Fibroblast of the aortic adventitia (primary cell): Measurements from ENCODE around the gene FAM199X. TPM values are rescaled to one million over a fixed set of nuclear protein-coding genes. Genes with fewer than 3 reads are reported as not detected.

Experiments used
- DNase-seq: peaks from one replicate; pipeline ENCODE4 v3.0.0-alpha.2; 2010; ENCODE audit warnings: low read depth
- H3K4me3 ChIP-seq: 2 replicates; pipeline ENCODE4 v1.5.1; 2011; ENCODE audit warnings: low read depth, mild to moderate bottlenecking, control low read depth, low read length, moderate library complexity
- CTCF ChIP-seq: IDR thresholded peaks from 2 replicates; pipeline ENCODE4 v1.5.1; 2011; ENCODE audit warnings: mild to moderate bottlenecking, low read length, control low read depth, inconsistent platforms; ENCODE audit not compliant: insufficient read depth
- total RNA-seq: library from RNA; depleted of rRNA; stranded (reverse); fragments of >200 nt; gene quantifications from 2 replicates; pipeline ENCODE4 v1.2.3, GENCODE V29; 2012; ENCODE audit warnings: low replicate concordance

Gene FAM199X
- total RNA-seq, 1 donor = 16.7 TPM

DNA sequence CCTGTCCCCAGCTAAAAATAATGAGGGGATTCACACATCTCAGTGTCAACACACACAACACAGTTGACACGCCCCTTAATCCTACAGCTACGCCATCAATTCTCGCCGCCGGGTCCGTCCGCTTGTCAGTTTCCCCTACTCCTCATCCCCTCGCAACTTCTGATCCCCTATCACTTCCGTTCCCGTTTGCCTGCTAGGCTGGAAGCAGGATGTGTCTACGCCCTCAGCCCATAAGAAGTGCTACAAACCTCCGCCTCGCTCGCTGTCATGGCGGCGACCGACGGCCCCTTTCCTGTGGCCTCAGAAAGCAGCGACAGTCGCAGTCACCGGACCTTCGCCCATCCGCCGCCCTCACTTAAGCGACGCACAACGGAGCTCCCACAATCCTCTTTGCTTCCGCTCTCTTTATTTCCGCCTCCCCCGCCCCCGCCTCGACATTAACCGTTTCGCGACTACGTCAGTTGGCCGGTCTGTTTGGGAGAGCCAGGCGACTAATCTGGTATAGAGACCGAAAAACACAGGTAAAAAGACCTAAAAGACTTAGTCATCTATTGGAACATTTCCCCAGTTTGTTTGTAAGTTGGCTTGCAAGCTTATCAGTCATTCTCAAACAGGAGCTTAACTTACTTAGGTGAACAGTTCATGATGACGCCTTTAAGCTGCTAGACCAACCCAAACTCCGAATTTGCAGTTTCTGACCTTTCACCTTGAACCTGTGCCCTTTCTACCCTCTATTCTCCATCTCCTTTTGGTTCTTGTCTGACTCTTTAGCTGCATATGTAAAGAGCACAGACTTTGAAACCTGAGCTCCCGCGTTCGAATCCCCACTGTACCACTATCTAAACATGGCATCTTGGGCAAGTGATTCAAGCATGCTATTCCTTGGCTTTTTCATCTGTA, 9.4 kb upstream of the FAM199X start, which contains the start of gene SLC25A53:
Gene SLC25A53, minus strand, starts transcription at position 380 of the 900 bp plus-strand sequence. CDS start 51,752 bp downstream, outside the sequence.
- H3K4me3 ChIP-seq = peak within 1 kb of the TSS; percentile 81
- TF ChIP-seq CTCF = no peak
- DNase-seq = peak; percentile 80

- DNase-seq = no peak
Measured at GRCh38 chrX:104166735-104167436, 633 bp downstream of the FAM199X start.

GRCh38 chrX:104168127-104168526, 1.9 kb downstream of the FAM199X start:
- H3K4me3 ChIP-seq = peak overlapping the region; percentile 79
- no peak for TF ChIP-seq CTCF
- DNase-seq = no peak

More at GRCh38 chrX:104166735-104167436, 633 bp downstream of the FAM199X start:
- peak overlapping the region; percentile 79 for H3K4me3 ChIP-seq
- TF ChIP-seq CTCF = no peak

DNA sequence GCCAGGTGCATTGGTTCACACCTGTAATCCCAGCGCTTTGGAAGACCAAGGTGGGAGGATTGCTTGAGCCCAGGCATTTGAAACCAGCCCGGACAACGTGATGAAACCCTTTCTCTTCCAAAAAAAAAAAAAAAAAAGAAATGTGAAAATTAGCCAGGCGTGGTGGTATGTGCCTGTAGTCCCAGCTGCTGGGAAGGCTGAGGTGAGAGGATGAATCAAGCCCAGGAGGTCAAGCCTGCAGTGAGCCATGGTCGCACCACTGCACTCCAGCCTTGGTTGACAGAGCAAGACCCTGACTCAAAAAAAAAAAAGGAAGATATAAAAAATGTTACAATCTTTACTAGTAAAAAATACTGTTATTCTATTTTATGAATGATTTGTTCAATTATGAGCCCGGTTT, 5.9 kb downstream of the FAM199X start:
- no peak for TF ChIP-seq CTCF
- no peak for DNase-seq
- no peak overlapping the region for H3K4me3 ChIP-seq

- DNase-seq = peak; percentile 12
- TF ChIP-seq CTCF = no peak
- no peak overlapping the region for H3K4me3 ChIP-seq
Measured at GRCh38 chrX:104172788-104173187, 6.5 kb downstream of the FAM199X start.

DNA sequence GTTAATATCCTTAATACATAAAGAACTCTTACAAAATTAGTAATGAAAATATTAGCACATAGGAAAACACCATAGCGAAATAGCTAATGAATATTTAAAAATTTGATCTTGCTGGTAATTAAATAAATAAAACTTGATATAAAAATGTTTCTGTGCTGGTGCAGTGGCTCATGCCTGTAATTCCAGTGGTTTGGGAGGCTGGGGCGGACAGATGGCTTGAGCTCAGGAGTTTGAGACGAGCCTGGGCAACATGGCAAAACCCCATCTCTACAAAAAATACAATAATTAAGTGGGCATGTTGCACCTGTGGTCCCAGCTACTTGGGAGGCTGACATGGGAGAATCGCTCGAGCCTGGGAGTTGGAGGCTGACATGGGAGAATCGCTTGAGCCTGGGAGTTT, 7.6 kb downstream of the FAM199X start:
- no peak overlapping the region for H3K4me3 ChIP-seq
- no peak for DNase-seq
- no peak for TF ChIP-seq CTCF
